Natural killer cell (primary cell): ENCODE data around the gene STMN3. TPM values are rescaled to one million over a fixed set of nuclear protein-coding genes. Genes with fewer than 3 reads are reported as not detected.

Experiments used
- ATAC-seq, 3 donors: fragments of 150-1000 bp in 2 of 3; fragments of 200-7000 bp in 1 of 3; cut with Tn5 transposase; 1 replicate in 1 of 3; 2 replicates in 2 of 3; pipeline ENCODE4 v1.10.0; 2021; ENCODE audit warnings: mild to moderate bottlenecking in 2 of 3, moderate library complexity in 2 of 3
- DNase-seq, 2 donors: peaks; one replicate each; pipeline versions ENCODE4 v3.0.0 to v3.0.0-alpha.2; 2013 to 2021; ENCODE audit warnings: mixed read lengths in 1 of 2
- H3K27ac ChIP-seq: one replicate; pipeline ENCODE4 v1.5.1; 2013; ENCODE audit warnings: mild to moderate bottlenecking, low read length
- H3K27me3 ChIP-seq: one replicate; pipeline ENCODE4 v1.6.1; 2013; ENCODE audit warnings: low read length; ENCODE audit not compliant: control insufficient read depth, insufficient read depth
- H3K36me3 ChIP-seq: one replicate; pipeline ENCODE4 v1.6.1; 2013; ENCODE audit warnings: low read length; ENCODE audit not compliant: control insufficient read depth, insufficient read depth
- H3K4me1 ChIP-seq: one replicate; pipeline ENCODE4 v1.6.1; 2013; ENCODE audit warnings: low read length; ENCODE audit not compliant: control insufficient read depth, insufficient read depth
- H3K4me3 ChIP-seq: one replicate; pipeline ENCODE4 v1.5.1; 2013; ENCODE audit warnings: low read length
- H3K9me3 ChIP-seq: one replicate; pipeline ENCODE4 v1.6.1; 2013; ENCODE audit warnings: low read length; ENCODE audit not compliant: control insufficient read depth, insufficient read depth
- H3K27ac Mint-ChIP-seq, 2 donors: one replicate each; pipeline ENCODE4 v1.8.0; 2022; ENCODE audit warnings: mild to moderate bottlenecking in 2 of 2, mixed read lengths in 2 of 2, moderate library complexity in 1 of 2
- H3K27me3 Mint-ChIP-seq, 2 donors: one replicate each; pipeline ENCODE4 v1.8.0; 2022; ENCODE audit warnings: low read depth in 2 of 2, mixed read lengths in 2 of 2
- H3K36me3 Mint-ChIP-seq: one replicate; pipeline ENCODE4 v1.8.0; 2022; ENCODE audit warnings: mixed read lengths
- H3K4me1 Mint-ChIP-seq, 2 donors: one replicate each; pipeline ENCODE4 v1.8.0; 2022; ENCODE audit warnings: mixed read lengths in 2 of 2
- H3K4me3 Mint-ChIP-seq: one replicate; pipeline ENCODE4 v1.8.0; 2022; ENCODE audit warnings: mild to moderate bottlenecking, moderate library complexity, mixed read lengths
- H3K9me3 Mint-ChIP-seq, 2 donors: one replicate each; pipeline ENCODE4 v1.8.0; 2022; ENCODE audit warnings: mixed read lengths in 2 of 2
- CTCF ChIP-seq: fragments of 200-600 bp; IDR thresholded peaks from one replicate; pipeline ENCODE4 v1.8.0; 2022; ENCODE audit warnings: antibody characterized with exemption
- WGBS: methylation state at CpG from one replicate; pipeline ENCODE4 v1.1.7; 2013; ENCODE audit warnings: missing lambda C conversion rate; ENCODE audit not compliant: insufficient coverage; 5-methylcytosine and 5-hydroxymethylcytosine counted together
- intact Hi-C: fragments of 100-400 bp; cut with micrococcal nuclease; formaldehyde crosslinking; loops from one replicate; pipeline ENCODE4 v1.14.2; 2022
- total RNA-seq, 4 donors: library from RNA; stranded (reverse); fragments of 120-200 nt in 1 of 4; gene quantifications; one replicate each; pipeline versions ENCODE4 v1.2.3 to v1.2.4, GENCODE V29; 2013 to 2022

Gene STMN3
- total RNA-seq, 3 donors from 2014 or later (not counting 1 experiment from before 2014, with no cell fraction given), result 6.7 to 12.9 (median 8.3) TPM

DNA sequence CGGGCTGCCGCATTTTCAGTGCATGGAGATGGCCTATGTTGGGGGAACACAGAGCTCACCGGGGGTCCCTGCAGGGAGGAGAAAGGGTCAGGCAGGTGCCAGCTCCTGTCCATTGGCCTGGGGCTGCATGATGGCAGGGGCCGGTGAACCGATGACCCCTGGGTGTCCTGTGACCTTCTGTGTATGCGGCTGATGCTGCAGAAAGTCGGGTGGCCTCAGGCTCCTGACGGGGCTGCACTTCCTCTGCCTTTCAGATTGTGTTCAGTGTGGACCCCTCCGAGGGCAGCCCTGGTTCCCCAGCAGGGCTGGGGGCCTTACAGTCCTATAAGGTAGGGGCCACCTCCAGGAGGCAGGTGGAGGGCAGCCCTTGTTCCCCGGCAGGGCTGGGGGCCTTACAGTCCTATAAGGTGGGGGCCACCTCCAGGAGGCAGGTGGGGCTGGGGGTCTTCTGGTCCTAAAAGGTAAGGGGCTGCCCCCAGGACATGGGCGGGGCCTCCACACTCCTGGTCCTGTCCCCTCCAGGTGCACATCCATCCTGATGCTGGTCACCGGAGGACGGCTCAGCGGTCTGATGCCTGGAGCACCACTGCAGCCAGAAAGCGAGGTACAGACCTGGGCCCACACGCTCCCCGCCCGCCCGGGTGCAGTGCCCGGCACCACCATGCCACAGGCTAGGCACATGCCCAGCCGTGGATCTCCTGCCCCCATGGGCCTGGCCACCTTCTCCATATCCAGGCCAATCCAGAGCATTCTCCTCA, 32.2 kb upstream of the STMN3 start:
- Histone ChIP-seq H3K9me3 (no peaks in the 10 kb centered on the region), H3K4me3 (no peak overlapping the region), H3K36me3 (no peaks in the 10 kb centered on the region), H3K27ac (no peak overlapping the region), H3K4me1 (peaks cover 24% of the 10 kb centered on the region), H3K27me3 (no peaks in the 10 kb centered on the region)
- Mint-ChIP-seq H3K27me3 (no peaks in the 10 kb centered on the region), H3K9me3 (no peaks in the 10 kb centered on the region), H3K4me3 (no peak overlapping the region), H3K27ac (no peak overlapping the region), H3K36me3 (no peaks in the 10 kb centered on the region), H3K4me1 (no peaks in the 10 kb centered on the region)
- ATAC-seq (no peak), DNase-seq (no peak)
- 92% methylated on average over 21 of the region's 21 CpGs for WGBS
- intact Hi-C loops, result no loop called here
- no peak for TF ChIP-seq CTCF

GRCh38 chr20:63682384-63683139, 29.3 kb upstream of the STMN3 start:
- Histone ChIP-seq H3K9me3 (no peaks in the 10 kb centered on the region), H3K36me3 (no peaks in the 10 kb centered on the region), H3K4me3 (no peak overlapping the region), H3K27ac (no peak overlapping the region), H3K27me3 (no peaks in the 10 kb centered on the region), H3K4me1 (peaks cover 21% of the 10 kb centered on the region)
- ATAC-seq (no peak), DNase-seq (no peak)
- TF ChIP-seq CTCF, result no peak
- Mint-ChIP-seq H3K9me3 (no peaks in the 10 kb centered on the region), H3K27me3 (no peaks in the 10 kb centered on the region), H3K27ac (no peak overlapping the region), H3K4me1 (no peaks in the 10 kb centered on the region), H3K36me3 (no peaks in the 10 kb centered on the region), H3K4me3 (no peak overlapping the region)
- intact Hi-C loops, result no loop called here
- WGBS, result 84% methylated on average over 22 of the region's 22 CpGs

- H3K4me3 Mint-ChIP-seq, result no peak overlapping the region
- H3K27me3 Mint-ChIP-seq, result no peaks in the 10 kb centered on the region
- no peak for TF ChIP-seq CTCF
- no peak overlapping the region for H3K4me3 ChIP-seq
- 95% methylated on average over 13 of the region's 13 CpGs for WGBS
- no peaks in the 10 kb centered on the region for H3K9me3 Mint-ChIP-seq
- DNase-seq (no peak), ATAC-seq (no peak)
- H3K36me3 ChIP-seq, result no peaks in the 10 kb centered on the region
- H3K4me1 ChIP-seq, result peaks cover 12% of the 10 kb centered on the region
- no peak overlapping the region for H3K27ac Mint-ChIP-seq
- no peaks in the 10 kb centered on the region for H3K27me3 ChIP-seq
- H3K9me3 ChIP-seq, result no peaks in the 10 kb centered on the region
- H3K36me3 Mint-ChIP-seq, result no peaks in the 10 kb centered on the region
- no peak overlapping the region for H3K27ac ChIP-seq
- intact Hi-C loops, result no loop called here
- H3K4me1 Mint-ChIP-seq, result no peaks in the 10 kb centered on the region
Observed at GRCh38 chr20:63681609-63682142, 28.5 kb upstream of the STMN3 start.
